HCT116 (cell line): Measurements from ENCODE around the gene RASAL2. TPM values are rescaled to one million over a fixed set of nuclear protein-coding genes. Genes with fewer than 3 reads are reported as not detected.

Experiments used
- ATAC-seq: fragments of 200-7000 bp; cut with Tn5 transposase; 2 replicates; pipeline ENCODE4 v1.9.1; 2020; ENCODE audit warnings: mild to moderate bottlenecking, moderate library complexity
- BruUV-seq: library from RNA; stranded (reverse); fragments of 400-500 nt; replicated peaks from 2 replicates; lab custom pipeline; 2021; lab: Mats Ljungman, UMichigan
- CTCF ChIA-PET: fragments of 300-600 bp; sonication (Branson Sonifier 250); formaldehyde crosslinking; loops from one replicate; lab custom pipeline; 2021; ENCODE audit warnings: antibody characterized with exemption; lab: Charles Lee
- POLR2A ChIA-PET: fragments of 300-600, 350-600 bp; sonication (Branson Sonifier 250); formaldehyde crosslinking; loops from one replicate; lab custom pipeline; 2021; ENCODE audit warnings: antibody characterized with exemption; lab: Charles Lee
- RAD21 ChIA-PET, 2 experiments: fragments of 300-600 bp; sonication (Branson Sonifier 250); formaldehyde crosslinking; loops; one replicate each; lab custom pipeline; 2023; ENCODE audit warnings: low total read pairs in 2 of 2; ENCODE audit not compliant: uncharacterized antibody in 2 of 2, unreplicated experiment in 2 of 2, low non-redundant PET in 1 of 2; lab: Charles Lee
- DNase-seq: peaks from one replicate; pipeline ENCODE4 v3.0.0-alpha.2; 2010; ENCODE audit warnings: low read depth, low spot score
- H2AFZ ChIP-seq: fragments of 200-600 bp; shearing (Covaris generic), sonication (generic); 2 replicates; pipeline ENCODE4 v1.6.1; 2017; ENCODE audit warnings: low read depth, mixed run types, mixed read lengths, antibody characterized with exemption, low read length; ENCODE audit not compliant: poor library complexity, severe bottlenecking
- H3K27ac ChIP-seq: 2 replicates; pipeline ENCODE4 v1.5.1; 2012; ENCODE audit warnings: low read depth, low read length
- H3K27me3 ChIP-seq: fragments of 200-600 bp; sonication (generic); 2 replicates; pipeline ENCODE4 v1.6.1; 2016; ENCODE audit warnings: mixed run types, low read length, mixed read lengths; ENCODE audit not compliant: insufficient read depth
- H3K36me3 ChIP-seq, 2 experiments: fragments of 200-500 bp in 1 of 2; fragments of 200-600 bp in 1 of 2; sonication (Bioruptor generic) in 1 of 2; sonication (generic) in 1 of 2; 2 replicates each; pipeline versions ENCODE4 v1.5.1 to v1.6.1; 2014 to 2016; ENCODE audit warnings: low read length in 2 of 2, inconsistent platforms in 1 of 2, mixed read lengths in 1 of 2, mixed run types in 1 of 2; ENCODE audit not compliant: insufficient read depth in 2 of 2, control insufficient read depth in 1 of 2
- H3K4me1 ChIP-seq, 2 experiments: fragments of 200-600 bp in 1 of 2; sonication (generic) in 1 of 2; 2 replicates each; pipeline versions ENCODE4 v1.5.1 to v1.6.1; 2012 to 2017; ENCODE audit warnings: low read length in 2 of 2, inconsistent platforms in 1 of 2, mild to moderate bottlenecking in 1 of 2, mixed read lengths in 1 of 2, mixed run types in 1 of 2, moderate library complexity in 1 of 2; ENCODE audit not compliant: insufficient read depth in 2 of 2, control insufficient read depth in 1 of 2
- H3K4me2 ChIP-seq: fragments of 200-600 bp; sonication (generic); 2 replicates; pipeline ENCODE4 v1.6.1; 2017; ENCODE audit warnings: mixed run types, low read length, mixed read lengths
- H3K4me3 ChIP-seq, 2 experiments: fragments of 200-600 bp in 1 of 2; sonication (generic) in 1 of 2; replicated peaks in 1 of 2; 2 replicates each; pipeline ENCODE4 v1.5.1; 2011 to 2016; ENCODE audit warnings: low read length in 2 of 2, control low read depth in 1 of 2, low read depth in 1 of 2, mild to moderate bottlenecking in 1 of 2, mixed read lengths in 1 of 2, mixed run types in 1 of 2
- H3K79me2 ChIP-seq: fragments of 200-600 bp; sonication (generic); 2 replicates; pipeline ENCODE4 v1.6.1; 2017; ENCODE audit warnings: mild to moderate bottlenecking, mixed run types, low read length, moderate library complexity, mixed read lengths; ENCODE audit not compliant: insufficient read depth
- H3K9ac ChIP-seq: fragments of 200-600 bp; sonication (generic); 2 replicates; pipeline ENCODE4 v1.6.1; 2016; ENCODE audit warnings: low read length, mixed read lengths
- H3K9me2 ChIP-seq: fragments of 200-600 bp; sonication (generic), shearing (Covaris generic); 2 replicates; pipeline ENCODE4 v1.6.1; 2017; ENCODE audit warnings: mixed run types, mild to moderate bottlenecking, moderate library complexity; ENCODE audit not compliant: insufficient read depth
- H3K9me3 ChIP-seq, 2 experiments: fragments of 200-500 bp in 1 of 2; fragments of 200-600 bp in 1 of 2; sonication (Bioruptor generic) in 1 of 2; sonication (generic) in 1 of 2; 2 replicates each; pipeline ENCODE4 v1.6.1; 2014 to 2017; ENCODE audit warnings: low read length in 2 of 2, mixed read lengths in 2 of 2, inconsistent platforms in 1 of 2, low read depth in 1 of 2, mild to moderate bottlenecking in 1 of 2, mixed run types in 1 of 2, moderate library complexity in 1 of 2; ENCODE audit not compliant: control insufficient read depth in 1 of 2, insufficient read depth in 1 of 2
- H4K20me1 ChIP-seq: fragments of 200-600 bp; sonication (generic), shearing (Covaris generic); 2 replicates; pipeline ENCODE4 v1.6.1; 2017; ENCODE audit warnings: mixed run types, mild to moderate bottlenecking, moderate library complexity; ENCODE audit not compliant: insufficient read depth
- CBX3 ChIP-seq: IDR thresholded peaks from 2 replicates; pipeline ENCODE4 v1.6.1; 2012; ENCODE audit warnings: low read depth
- CEBPB ChIP-seq: IDR thresholded peaks from 2 replicates; pipeline ENCODE4 v1.6.1; 2012; ENCODE audit warnings: low read depth
- ELF1 ChIP-seq: IDR thresholded peaks from 2 replicates; pipeline ENCODE4 v1.6.1; 2012; ENCODE audit warnings: low read depth, borderline replicate concordance
- EZH2phosphoT487 ChIP-seq: fragments of 200-600 bp; IDR thresholded peaks from 2 replicates; pipeline ENCODE4 v1.6.1; 2018; ENCODE audit warnings: antibody characterized with exemption, borderline replicate concordance
- FOSL1 ChIP-seq: IDR thresholded peaks from 2 replicates; pipeline ENCODE4 v1.6.1; 2012; ENCODE audit warnings: low read depth
- JUND ChIP-seq: IDR thresholded peaks from 2 replicates; pipeline ENCODE4 v1.6.1; 2012
- POLR2A ChIP-seq: IDR thresholded peaks from 2 replicates; pipeline ENCODE4 v1.7.0; 2011; ENCODE audit warnings: borderline replicate concordance; ENCODE audit not compliant: insufficient read depth, insufficient read length; ENCODE audit errors: extremely low read depth
- POLR2AphosphoS5 ChIP-seq: IDR thresholded peaks from 2 replicates; pipeline ENCODE4 v1.6.1; 2011; ENCODE audit warnings: mild to moderate bottlenecking, low read depth, low read length, moderate library complexity
- SIN3A ChIP-seq: IDR thresholded peaks from 2 replicates; pipeline ENCODE4 v1.6.1; 2012; ENCODE audit warnings: low read depth
- SP1 ChIP-seq: IDR thresholded peaks from 2 replicates; pipeline ENCODE4 v1.6.1; 2012; ENCODE audit warnings: low read depth
- ZFX ChIP-seq: fragments of 450-650 bp; IDR thresholded peaks from 2 replicates; pipeline ENCODE4 v1.6.1; 2017
- ZNF274 ChIP-seq: fragments of 200-500 bp; sonication (Bioruptor generic); IDR thresholded peaks from 2 replicates; pipeline ENCODE4 v1.6.1; 2014; ENCODE audit warnings: mild to moderate bottlenecking, low read depth, low read length, inconsistent platforms
- intact Hi-C: fragments of 100-400 bp; cut with micrococcal nuclease; formaldehyde crosslinking; loops from 2 replicates; pipeline ENCODE4 v1.10.0; 2022
- total RNA-seq: library from RNA; stranded (reverse); gene quantifications from one replicate; pipeline ENCODE4 v1.2.1, GENCODE V29; 2021; ENCODE audit not compliant: unreplicated experiment

The RASAL2 gene
- total RNA-seq, 1 experiment from 2014 or later, result 11.7 TPM

- RAD21 ChIA-PET, result no interaction called here
- Histone ChIP-seq H3K9me2 (no peaks in the 10 kb centered on the region), H3K4me1 (peaks cover 6 to 19% of the 10 kb centered on the region in 2 experiments; a peak in 3 of 4 replicates), H3K4me2 (no peak overlapping the region), H3K27ac (no peak overlapping the region), H3K27me3 (no peaks in the 10 kb centered on the region), H4K20me1 (no peaks in the 10 kb centered on the region), H3K4me3 (no peak overlapping the region), H3K79me2 (no peaks in the 10 kb centered on the region), H3K36me3 (no peaks in the 10 kb centered on the region), H2AFZ (no peak overlapping the region), H3K9me3 (no peaks in the 10 kb centered on the region), H3K9ac (no peak overlapping the region)
- no peak for DNase-seq
- BruUV-seq, result no TSS peak
- CTCF ChIA-PET, result interaction anchor here (1.5 kb wide), 1 partner anchor 18 kb away, joined by 5 read pairs; no protein-coding TSS in a partner anchor
- no peak for TF ChIP-seq ZFX
- TF ChIP-seq ELF1, result no peak
- no peak for TF ChIP-seq CEBPB
- TF ChIP-seq JUND, result no peak
- TF ChIP-seq POLR2AphosphoS5, result no peak
- intact Hi-C loops, result no loop called here
- no peak for ATAC-seq
- POLR2A ChIA-PET, result no interaction called here
Measured at GRCh38 chr1:178050084-178050483, 43.8 kb upstream of the RASAL2 start.

GRCh38 chr1:178051071-178051470, 42.8 kb upstream of the RASAL2 start:
- no peaks in the 10 kb centered on the region for H3K9me2 ChIP-seq
- ChIA-PET RAD21 (no interaction called here), POLR2A (no interaction called here), CTCF (interaction anchor here (1.1 to 1.5 kb wide), 2 partner anchors 10 to 19 kb away, joined by 4 to 5 read pairs; no protein-coding TSS in a partner anchor)
- no peak overlapping the region for H3K27ac ChIP-seq
- no peak for DNase-seq
- BruUV-seq, result no TSS peak
- H3K79me2 ChIP-seq, result no peaks in the 10 kb centered on the region
- H2AFZ ChIP-seq, result no peak overlapping the region
- no peak overlapping the region for H3K9ac ChIP-seq
- intact Hi-C loops, result no loop called here
- H3K9me3 ChIP-seq, result no peaks in the 10 kb centered on the region
- no peaks in the 10 kb centered on the region for H3K36me3 ChIP-seq
- no peak overlapping the region for H3K4me2 ChIP-seq
- H3K27me3 ChIP-seq, result no peaks in the 10 kb centered on the region
- no peak for ATAC-seq
- no peaks in the 10 kb centered on the region for H4K20me1 ChIP-seq
- peaks cover 12 to 27% of the 10 kb centered on the region in 2 experiments for H3K4me1 ChIP-seq
- H3K4me3 ChIP-seq, result no peak overlapping the region
- no peak for TF ChIP-seq ZFX
- TF ChIP-seq POLR2A, result no peak
- no peak for TF ChIP-seq CBX3
- TF ChIP-seq EZH2phosphoT487, result no peak
- TF ChIP-seq FOSL1, result no peak
- no peak for TF ChIP-seq SIN3A
- TF ChIP-seq SP1, result no peak
- TF ChIP-seq ZNF274, result no peak
